TTC549 (cell line): Measurements from ENCODE around the gene P2RX4.
"Not testable (repeated sequence)": the region's sequence is repeated elsewhere in the genome, so short reads cannot be mapped to it uniquely, and the experiment has no call there.

ENCODE experiments used
- FAIRE-seq: peaks from 2 replicates; lab custom pipeline; 2012; peaks lifted over from hg19 to GRCh38; lab: Jason Lieb, UNC

P2RX4 gene

DNA sequence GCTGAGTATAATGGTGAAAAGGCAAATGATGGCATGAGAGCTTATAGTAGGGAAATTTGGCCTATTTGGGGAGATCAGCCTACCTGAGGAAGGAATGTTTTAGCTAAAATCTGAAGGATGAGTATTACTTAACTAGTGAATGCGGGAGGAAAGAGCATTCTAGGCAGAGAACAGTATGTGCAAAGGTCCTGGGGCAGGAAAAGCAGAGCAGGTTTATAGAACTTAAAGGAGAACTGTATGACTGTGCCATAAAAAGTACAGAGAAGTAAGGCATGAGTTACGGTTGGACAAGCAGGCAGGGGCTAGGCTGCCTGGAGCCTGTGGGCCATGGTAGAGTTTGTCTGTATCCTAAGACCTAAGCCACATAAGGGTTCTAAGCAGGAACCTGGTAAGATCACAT is 21.7 kb upstream of the P2RX4 start:
- no peak for FAIRE-seq

DNA sequence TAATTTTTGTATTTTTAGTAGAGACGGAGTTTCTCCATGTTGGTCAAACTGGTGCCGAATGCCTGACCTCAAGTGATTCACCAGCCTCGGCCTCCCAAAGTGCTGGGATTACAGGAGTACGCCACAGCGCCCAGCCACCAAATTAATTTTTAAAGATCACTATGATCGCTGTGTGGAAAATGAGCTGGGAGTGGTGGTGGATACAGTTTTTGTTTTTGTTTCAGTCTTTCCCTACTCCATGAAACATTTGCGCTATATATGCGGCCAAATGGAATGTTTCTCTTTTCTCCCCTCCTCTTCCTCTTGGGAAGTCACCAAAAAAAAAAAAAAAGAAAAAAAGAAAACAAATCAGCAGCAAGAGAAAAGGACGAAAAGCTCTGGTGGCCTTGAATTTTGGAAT is 20.8 kb upstream of the P2RX4 start:
- no peak for FAIRE-seq

DNA sequence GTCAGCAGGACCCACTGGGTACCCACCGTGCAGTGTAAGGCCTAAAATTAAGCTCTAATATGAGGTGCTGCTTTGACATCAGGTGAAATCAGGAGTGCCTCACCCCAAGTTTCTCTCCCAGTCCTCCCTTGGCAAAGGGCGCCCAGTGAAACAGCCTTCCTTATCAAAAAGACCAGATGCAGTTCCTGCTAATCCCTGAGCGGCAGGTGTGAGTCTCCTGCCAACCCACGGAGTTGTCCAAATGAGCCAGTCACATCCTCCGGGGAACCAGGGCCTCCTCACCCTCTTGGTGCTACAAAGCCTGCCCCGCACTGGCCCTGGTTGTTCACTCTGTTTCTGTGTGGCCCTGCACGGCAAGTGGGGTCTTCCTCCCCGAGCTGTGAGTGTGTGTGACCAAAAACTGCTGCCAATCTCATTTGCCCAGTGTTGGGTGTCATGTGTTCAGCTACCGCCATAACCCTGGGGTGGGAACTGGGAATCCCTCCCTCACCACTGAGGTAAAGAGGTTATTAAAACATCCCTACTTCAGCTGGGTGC is 20.2 kb upstream of the P2RX4 start:
- FAIRE-seq, result no peak

DNA sequence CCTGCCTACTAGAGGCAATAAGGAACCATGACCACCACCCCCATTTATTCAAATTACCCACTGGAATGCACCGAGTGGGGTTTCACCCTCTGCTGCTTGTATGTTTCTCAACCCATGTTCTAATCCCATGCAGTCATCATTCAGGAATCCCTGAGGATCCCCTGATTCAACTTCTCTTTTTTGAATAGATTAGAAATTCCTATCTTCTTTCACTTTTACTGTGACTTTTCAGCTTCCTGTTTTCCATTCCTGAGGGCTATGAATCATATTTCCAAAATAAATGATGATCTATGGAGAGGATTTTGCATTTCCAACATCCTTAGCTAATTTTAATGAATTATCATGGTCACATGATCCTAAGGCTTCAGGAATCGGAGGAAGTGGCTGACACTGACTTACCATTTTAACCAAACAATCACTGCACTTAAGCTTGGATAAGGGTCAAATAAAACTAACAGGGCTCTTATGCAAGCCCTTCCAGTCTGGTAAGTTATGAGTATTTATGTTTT is 19.4 kb upstream of the P2RX4 start:
- FAIRE-seq, result no peak

DNA sequence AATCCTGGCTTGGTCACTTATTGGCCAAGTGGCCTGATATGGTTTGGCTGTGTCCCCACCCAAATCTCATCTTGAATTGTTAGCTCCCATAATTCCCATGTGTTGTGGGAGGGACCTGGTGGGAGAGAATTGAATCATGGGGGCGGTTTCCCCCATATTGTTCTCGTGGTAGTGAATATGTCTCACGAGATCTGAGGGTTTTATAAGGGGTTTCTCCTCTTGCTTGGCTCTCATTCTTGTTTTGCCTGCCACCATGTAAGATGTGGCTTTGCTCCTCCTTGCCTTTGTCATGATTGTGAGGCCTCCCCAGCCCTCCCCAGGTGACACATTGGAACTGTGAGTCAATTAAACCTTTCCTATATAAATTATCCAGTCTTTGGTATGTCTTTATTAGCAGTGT is 18.8 kb upstream of the P2RX4 start:
- no peak for FAIRE-seq

DNA sequence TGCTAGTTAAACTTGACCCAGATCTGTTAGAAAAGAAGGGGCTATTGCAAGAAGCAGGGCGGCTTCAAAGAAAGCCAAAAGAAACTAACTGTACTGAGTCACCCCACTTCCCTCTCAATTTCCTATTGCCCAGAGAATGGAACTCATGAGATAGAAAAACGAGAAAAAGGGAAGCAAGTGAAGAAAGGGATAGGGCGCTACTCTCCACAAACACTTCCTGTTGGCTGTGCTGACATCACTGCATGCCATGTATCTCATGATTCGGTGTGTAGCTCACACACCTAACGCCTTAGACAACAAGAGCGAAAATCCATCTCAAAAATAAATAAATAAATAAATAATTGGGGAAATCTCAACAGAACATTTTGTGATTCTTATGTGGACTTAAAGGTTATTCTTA is 13.0 kb upstream of the P2RX4 start:
- no peak for FAIRE-seq

DNA sequence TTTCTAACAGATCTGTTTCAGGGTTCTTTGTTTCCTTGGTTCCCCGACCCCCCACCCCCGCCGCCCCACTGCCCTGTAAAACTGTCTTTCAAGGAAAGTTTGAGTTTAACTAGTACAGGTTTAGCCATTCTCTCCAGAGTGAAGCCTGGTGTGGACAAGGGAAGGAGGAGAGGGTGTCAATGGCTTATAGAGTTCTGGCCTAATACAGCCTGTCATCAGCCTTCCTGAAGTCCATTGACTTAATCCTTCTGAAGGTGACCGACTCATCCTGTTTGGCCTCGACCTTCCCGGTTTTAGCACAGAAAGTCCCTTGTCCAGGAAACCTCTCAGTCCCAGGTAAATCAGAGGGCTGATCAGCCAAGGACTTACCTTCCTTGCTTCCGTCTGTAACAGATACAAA is 11.0 kb upstream of the P2RX4 start:
- FAIRE-seq, result no peak

DNA sequence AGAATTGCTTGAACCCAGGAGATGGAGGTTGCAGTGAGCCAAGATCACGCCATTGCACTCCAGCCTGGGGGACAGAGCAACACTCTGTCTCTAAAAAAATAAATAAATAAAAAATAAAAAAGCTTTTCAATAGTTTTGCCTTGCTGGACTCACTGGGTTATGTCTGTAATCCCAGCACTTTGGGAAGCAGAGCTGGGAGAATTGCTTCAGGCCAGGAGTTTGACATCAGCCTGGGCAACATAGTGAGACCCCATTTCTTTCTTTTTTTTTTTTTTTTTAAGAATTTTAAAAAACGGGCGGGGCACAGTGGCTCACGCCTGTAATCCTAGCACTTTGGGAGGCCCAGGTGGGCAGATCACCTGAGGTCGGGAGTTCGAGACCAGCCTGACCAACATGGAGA is 8.8 kb upstream of the P2RX4 start:
- not testable (repeated sequence) for FAIRE-seq

DNA sequence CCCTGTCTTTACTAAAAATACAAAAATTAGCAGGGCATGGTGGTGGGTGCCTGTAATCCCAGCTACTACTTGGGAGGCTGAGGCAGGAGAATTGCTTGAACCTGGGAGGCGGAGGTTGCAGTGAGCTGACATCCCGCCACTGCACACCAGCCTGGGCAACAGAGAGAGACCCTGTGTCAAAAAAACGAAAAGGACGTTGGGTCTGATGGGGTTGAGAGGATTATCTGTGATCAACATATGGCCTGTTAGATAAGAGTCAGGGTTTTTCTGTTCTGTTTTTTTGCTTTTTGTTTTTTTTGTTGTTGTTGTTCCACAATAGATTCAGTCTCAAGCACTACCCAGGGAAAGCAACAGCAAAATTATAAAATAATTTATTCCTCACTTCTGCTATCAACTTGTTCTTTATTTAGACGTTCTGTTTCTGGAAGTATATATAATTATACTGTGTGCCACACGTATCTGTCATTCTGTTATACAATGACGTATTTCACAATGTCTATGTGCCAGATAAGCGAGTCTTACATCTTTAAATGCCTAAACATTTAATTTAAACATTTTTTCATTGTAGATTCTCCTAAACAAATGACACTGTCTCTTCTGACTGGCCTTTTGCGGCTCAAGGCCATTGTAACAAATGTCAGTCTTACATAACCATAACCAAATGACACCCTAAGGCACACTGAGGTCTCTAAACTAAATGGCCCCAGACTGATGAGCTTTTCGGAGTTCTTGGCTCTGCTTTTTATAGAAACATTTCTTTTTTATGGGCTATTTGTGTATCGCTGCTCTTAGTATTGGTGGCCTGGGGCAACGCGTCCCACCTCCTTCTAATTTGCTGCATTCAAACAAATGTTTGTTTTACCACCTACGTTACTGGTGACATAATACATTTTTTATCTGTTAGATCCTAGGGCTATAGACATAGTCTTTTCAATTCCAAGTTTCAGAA is 7.2 kb upstream of the P2RX4 start:
- no peak for FAIRE-seq

DNA sequence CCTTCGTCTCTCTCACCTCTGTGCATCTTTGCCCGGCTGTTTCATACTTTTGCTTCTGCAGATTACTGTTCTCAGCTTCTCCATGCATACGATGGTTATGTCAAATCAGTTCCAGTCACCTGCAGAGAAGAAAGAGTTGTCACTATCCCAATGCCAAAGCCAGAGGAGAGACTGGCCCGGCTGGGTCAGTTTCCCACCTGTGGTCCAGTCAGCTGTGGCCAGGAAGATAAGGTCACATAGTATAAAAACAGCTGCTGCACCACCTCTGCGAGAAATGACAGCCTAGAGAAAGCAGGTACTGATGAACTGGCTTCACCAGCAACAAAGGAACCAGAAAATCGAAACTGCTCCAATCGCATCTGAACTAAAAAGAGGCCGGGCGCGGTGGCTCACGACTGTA is 6.4 kb upstream of the P2RX4 start:
- no peak for FAIRE-seq

DNA sequence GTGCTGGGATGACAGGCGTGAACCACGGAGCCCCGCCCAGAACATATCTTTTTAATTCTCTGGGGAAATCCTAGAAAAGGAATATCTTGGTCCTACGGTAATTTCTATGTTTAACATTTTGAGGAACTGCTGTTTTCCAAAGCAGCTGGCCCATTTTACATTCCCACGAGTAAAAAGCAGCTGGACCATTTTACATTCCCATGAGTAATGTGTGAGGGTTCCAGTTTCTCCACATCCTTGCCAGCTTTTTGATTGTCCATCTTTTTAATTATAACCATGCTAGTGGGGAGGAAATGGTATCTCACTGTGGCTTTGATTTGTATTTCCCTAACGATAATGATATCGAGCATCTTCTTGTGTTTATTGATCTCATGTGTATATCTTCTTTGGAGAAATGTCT is 4.4 kb upstream of the P2RX4 start:
- no peak for FAIRE-seq

DNA sequence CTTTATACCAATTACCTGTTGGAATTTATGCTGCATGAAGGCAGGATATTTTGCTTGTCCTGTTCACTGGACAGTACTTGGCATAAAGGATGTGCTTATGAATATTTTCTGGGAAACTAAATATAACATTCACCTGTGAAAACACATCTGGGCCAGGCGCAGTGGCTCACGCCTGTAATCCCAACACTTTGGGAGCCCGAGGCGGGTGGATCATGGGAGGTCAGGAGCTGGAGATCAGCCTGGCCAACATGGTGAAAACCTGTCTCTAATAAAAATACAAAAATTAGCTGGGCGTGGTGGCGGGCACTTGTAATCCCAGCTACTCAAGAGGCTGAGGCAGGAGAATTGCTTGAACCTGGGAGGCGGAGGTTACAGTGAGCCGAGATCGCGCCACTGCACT is 1.4 kb upstream of the P2RX4 start:
- not testable (repeated sequence) for FAIRE-seq

DNA sequence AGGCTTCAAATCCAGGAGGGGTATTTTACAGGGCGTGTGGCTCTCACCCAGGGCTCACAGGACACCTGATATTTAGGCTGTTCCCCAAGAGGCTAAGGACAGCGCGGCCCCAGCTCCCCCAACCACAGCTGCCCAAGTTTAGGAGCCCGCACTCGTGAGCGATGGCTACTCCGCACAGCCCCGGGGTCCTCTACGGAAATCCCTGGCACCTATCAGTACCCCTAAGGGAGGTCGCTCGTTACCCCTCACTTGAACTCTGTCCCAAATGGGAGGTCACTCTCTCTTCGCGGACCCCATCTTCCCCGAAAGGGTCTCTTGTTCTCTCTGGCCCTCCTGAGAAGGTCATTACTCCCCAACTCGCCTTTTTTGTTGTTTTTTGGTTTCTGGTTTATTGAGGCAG is 708 bp upstream of the P2RX4 start:
- no peak for FAIRE-seq

DNA sequence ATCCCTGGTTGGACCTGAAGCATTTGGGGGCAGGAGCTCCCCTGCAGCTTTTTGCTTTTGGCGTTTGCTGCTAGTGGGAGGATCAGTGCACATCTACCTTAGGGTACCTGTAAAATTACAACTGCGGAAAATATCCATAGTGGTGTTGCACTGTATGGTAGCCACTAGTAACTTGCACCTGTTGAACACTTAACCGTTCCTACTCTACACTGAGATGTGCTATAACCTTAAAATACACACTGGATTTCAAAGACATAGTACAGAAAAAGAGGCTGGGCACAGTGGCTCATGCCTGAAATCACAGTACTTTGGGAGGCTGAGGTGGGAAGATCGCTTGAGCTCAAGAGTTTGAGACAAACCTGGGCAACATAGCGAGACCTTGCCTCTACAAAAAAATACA is 2.9 kb downstream of the P2RX4 start:
- no peak for FAIRE-seq

DNA sequence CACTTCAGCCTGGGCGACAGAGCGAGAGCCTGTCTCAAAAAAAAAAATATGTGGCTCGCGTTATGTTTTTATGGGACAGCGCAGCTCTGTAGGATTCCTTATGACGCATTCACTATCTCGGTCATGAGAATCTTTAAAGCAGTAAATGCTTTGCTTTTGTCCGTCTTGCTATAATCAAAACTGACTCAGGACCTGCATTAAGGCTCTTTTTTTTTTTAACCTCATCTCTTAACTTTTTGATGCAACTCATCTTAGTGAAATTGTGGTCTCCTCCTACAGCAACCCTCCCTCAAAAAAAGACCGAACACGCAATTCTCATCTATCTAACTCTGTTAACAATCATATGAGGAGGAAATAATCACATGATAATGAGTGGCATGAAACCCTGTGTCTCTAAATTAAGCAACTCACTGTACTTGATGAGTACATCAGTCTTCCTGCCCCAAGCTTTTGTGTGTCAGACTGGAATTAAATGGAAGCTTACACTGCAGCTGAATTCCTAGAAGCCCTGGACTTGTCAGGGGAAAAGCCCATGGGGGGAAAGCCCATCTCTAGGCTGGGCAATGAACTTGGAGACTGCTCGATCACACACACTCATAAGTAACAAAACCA is 4.3 kb downstream of the P2RX4 start:
- no peak for FAIRE-seq

DNA sequence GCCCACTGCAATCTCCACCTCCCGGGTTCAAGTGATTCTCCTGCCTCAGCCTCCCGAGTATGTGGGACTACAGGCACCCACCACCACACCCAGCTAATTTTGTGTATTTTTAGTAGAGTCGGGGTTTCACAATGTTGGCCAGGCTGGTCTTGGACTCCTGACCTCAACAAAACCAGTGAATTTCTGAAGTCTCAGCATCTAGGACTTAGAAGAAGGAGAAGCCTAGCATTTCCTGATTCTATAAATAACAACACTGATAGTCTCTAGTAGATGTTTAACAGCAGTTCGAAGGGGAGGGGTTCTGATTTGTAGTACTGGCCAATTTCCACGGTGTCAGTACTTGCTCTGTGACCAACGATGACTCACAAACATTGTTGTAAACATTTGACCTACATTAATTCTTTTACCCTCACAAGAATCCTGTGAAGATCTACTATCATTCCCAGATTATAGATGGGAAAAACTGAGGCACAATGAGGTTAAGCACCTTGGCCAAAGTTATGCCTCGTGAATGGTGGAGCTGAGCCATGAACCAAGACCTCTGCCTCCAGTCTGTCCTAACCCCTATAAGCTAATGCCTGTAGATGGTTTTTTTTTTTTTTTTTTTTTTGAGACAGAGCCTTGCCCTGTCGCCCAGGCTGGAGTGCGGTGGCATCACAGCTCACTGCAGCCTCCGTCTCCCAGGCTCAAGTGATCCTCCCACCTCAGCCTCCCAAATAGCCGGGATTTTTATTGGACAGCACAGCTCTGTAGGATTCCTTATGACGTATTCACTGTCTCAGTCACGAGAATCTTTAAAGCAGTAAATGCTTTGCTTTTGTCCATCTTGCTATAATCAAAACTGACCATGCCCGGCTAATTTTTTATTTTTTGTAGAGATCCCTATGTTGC is 5.2 kb downstream of the P2RX4 start:
- no peak for FAIRE-seq

DNA sequence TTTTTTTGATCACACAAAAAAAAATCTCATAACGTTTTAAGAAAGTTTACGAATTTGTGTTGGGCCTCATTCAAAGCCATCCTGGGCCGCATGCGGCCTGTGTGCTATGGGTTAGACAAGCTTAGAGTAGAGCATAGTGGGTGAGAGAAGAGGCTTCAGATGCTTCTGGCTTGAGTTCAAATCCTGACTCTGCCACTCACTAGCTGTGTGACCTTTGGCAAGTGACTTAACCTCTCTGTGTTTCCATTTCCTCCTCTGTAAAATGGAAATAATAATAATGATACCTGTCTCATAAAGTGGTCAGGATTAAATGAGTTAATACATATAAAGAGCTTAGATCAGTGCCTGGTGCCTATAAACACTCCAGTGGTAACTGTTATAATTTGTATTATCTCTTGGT is 6.2 kb downstream of the P2RX4 start:
- FAIRE-seq, result no peak

DNA sequence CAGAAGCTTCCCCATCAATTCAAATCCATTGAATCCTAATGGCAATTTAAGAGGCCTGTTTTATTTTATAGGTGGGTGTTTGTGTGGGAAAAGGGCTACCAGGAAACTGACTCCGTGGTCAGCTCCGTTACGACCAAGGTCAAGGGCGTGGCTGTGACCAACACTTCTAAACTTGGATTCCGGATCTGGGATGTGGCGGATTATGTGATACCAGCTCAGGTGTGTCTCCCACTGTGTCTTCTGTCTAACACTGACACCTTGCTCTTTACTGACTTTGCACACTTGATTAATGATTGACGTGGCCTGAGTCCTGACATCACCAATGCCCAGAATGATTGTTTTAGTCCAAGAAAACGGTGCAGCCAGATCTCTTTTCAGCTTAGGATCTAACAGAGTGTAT is 7.1 kb downstream of the P2RX4 start:
- FAIRE-seq, result no peak

DNA sequence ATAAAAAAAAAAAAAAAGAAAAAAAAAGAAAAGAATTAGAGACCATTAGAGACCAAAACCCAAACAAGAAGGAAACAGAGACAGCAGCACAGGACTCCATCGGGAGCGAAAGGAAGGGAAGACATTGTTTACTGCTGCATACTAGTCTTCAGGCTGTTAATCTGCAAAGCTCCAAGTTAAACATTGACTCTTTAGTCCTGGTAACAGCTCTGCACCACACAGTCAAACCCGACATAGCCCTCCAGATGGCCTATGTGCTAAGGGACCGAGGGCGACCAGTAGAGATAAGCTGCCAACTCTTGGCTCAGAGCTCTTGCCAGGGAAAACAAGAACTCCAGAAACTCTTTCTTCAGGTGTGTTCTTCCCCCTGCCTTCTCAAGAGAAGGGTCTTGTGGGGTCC is 7.8 kb downstream of the P2RX4 start:
- no peak for FAIRE-seq

DNA sequence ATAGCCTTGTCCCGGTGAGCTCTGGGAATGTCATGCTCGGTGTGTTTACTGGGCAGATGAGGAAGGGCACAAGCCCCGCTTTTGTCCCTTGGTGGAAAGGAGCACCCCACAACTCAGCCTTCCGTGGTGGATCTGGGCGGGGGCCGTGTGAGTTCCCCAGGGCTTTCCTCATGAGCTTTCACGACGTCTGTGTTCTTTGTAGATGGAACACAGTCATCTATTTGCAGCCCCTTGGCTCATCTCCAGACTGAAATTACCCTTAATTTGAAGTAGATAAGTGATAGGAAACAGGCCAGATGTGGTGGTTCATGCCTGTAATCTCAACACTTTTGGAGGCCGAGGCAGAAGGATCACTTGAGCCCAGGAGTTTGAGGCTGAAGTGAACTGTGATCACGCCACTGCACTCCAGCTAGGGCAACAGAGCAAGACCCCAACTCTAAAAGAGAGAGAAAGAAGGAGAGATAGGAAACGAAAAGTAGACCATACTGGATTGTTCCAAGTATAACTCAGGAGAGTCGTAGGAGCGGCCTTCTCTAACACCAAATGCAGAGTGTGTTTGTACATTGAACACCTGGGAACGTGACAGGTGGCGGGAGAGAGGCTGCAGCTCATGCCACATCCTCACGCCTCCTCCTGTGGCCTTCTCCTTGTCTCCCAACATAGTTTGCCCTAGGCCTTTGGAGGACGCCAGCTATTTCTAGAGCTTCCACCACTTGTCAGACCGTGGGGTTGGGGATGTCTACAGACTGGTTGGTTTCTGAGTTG is 8.8 kb downstream of the P2RX4 start:
- FAIRE-seq, result no peak

DNA sequence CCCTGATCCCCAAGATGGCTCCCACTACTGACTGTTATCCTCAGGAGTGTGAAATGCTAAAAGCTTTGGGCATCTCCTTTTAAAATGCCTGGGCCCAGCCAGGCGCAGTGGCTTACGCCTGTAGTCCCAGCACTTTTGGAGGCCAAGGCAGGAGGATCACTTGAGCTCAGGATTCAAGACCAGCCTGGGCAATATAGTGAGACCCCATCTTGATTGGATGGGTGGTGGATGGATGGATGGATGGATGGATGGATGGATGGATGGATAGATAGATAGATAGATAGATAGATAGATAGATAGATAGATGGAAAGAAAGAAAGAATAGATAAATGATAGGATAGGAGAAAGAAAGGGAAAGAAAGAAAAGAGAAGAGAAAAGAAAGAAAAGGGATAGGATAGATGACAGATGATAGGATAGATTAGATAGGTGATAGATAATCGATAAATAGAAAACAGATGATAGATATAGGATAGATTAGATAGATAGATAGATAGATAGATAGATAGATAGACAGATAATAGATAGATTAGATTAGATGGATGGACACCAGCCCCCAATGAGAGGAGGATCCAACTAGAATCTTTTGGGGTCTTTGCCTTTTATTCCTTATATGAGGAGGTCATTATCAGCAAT is 9.5 kb downstream of the P2RX4 start:
- no peak for FAIRE-seq
